Chondrocyte (in vitro differentiated cells): ENCODE results near the gene PCBD1. TPM values are rescaled to one million over a fixed set of nuclear protein-coding genes. Genes with fewer than 3 reads are reported as not detected.
A peak's percentile ranks its signal among the peaks of the same experiment; 100 is the strongest.

Source experiments
- DNase-seq: peaks from one replicate; pipeline ENCODE4 v3.0.0; 2021; ENCODE audit warnings: mixed read lengths, low spot score
- H3K27ac Mint-ChIP-seq: one replicate; pipeline ENCODE4 v1.8.0; 2021; ENCODE audit warnings: mild to moderate bottlenecking, moderate library complexity, mixed read lengths; ENCODE audit not compliant: unreplicated experiment
- H3K27me3 Mint-ChIP-seq: 2 replicates; pipeline ENCODE4 v1.8.0; 2021; ENCODE audit warnings: low read depth, mixed read lengths
- H3K36me3 Mint-ChIP-seq: 2 replicates; pipeline ENCODE4 v1.8.0; 2021; ENCODE audit warnings: low read depth, mixed read lengths
- H3K4me1 Mint-ChIP-seq: 2 replicates; pipeline ENCODE4 v1.8.0; 2021; ENCODE audit warnings: low read depth, mild to moderate bottlenecking, mixed read lengths
- H3K4me3 Mint-ChIP-seq: one replicate; pipeline ENCODE4 v1.8.0; 2021; ENCODE audit warnings: mild to moderate bottlenecking, moderate library complexity, mixed read lengths; ENCODE audit not compliant: unreplicated experiment
- H3K9me3 Mint-ChIP-seq: 2 replicates; pipeline ENCODE4 v1.8.0; 2021; ENCODE audit warnings: low read depth, mixed read lengths
- CTCF ChIP-seq: fragments of 200-600 bp; sonication (generic); IDR thresholded peaks from 2 replicates; pipeline ENCODE4 v1.5.0; 2021; ENCODE audit warnings: antibody characterized with exemption, mild to moderate bottlenecking, moderate library complexity
- total RNA-seq: library from RNA; stranded (reverse); gene quantifications from 3 replicates; pipeline ENCODE4 v1.2.1, GENCODE V29; 2021

The PCBD1 gene
- total RNA-seq, 1 donor from 2014 or later: 49.3 TPM

- TF ChIP-seq CTCF: no peak
- Mint-ChIP-seq H3K4me3 (no peak overlapping the region), H3K36me3 (no peaks in the 10 kb centered on the region), H3K4me1 (peaks cover 6% of the 10 kb centered on the region), H3K27ac (no peak overlapping the region), H3K27me3 (peaks cover 20% of the 10 kb centered on the region), H3K9me3 (no peaks in the 10 kb centered on the region)
- no peak for DNase-seq
These were observed 39.0 kb upstream of the PCBD1 start for GRCh38 chr10:70927189-70927943.

- Mint-ChIP-seq H3K27ac (no peak overlapping the region), H3K4me1 (peaks cover 6% of the 10 kb centered on the region), H3K4me3 (no peak overlapping the region), H3K36me3 (no peaks in the 10 kb centered on the region), H3K27me3 (peaks cover 28% of the 10 kb centered on the region), H3K9me3 (no peaks in the 10 kb centered on the region)
- no peak for DNase-seq
- no peak for TF ChIP-seq CTCF
These were observed 38.0 kb upstream of the PCBD1 start for GRCh38 chr10:70926226-70927000.

- no peaks in the 10 kb centered on the region for H3K36me3 Mint-ChIP-seq
- H3K27me3 Mint-ChIP-seq: peaks cover 31% of the 10 kb centered on the region
- DNase-seq: no peak
These were observed 37.2 kb upstream of the PCBD1 start for GRCh38 chr10:70925377-70926225.

GRCh38 chr10:70923696-70924095, 35.3 kb upstream of the PCBD1 start:
- no peak overlapping the region for H3K4me3 Mint-ChIP-seq
- H3K27ac Mint-ChIP-seq: no peak overlapping the region
- peaks cover 34% of the 10 kb centered on the region for H3K27me3 Mint-ChIP-seq
- no peak for TF ChIP-seq CTCF
- no peak for DNase-seq
- H3K4me1 Mint-ChIP-seq: peaks cover 6% of the 10 kb centered on the region
- H3K9me3 Mint-ChIP-seq: no peaks in the 10 kb centered on the region
- H3K36me3 Mint-ChIP-seq: no peaks in the 10 kb centered on the region

More at GRCh38 chr10:70925377-70926225, 37.2 kb upstream of the PCBD1 start:
- Mint-ChIP-seq H3K9me3 (no peaks in the 10 kb centered on the region), H3K27ac (no peak overlapping the region), H3K4me3 (no peak overlapping the region), H3K4me1 (peaks cover 6% of the 10 kb centered on the region)
- peak; percentile 98 for TF ChIP-seq CTCF

- DNase-seq: no peak
- Mint-ChIP-seq H3K9me3 (no peaks in the 10 kb centered on the region), H3K4me3 (no peak overlapping the region), H3K27me3 (peaks cover 40% of the 10 kb centered on the region), H3K4me1 (peaks cover 6% of the 10 kb centered on the region), H3K36me3 (no peaks in the 10 kb centered on the region), H3K27ac (no peak overlapping the region)
- no peak for TF ChIP-seq CTCF
These were observed 32.9 kb upstream of the PCBD1 start for GRCh38 chr10:70921285-70921684.
